NCI-H2107 (cell line): ENCODE measurements around the gene BSN.

Source experiments
- DNase-seq: peaks from one replicate; lab custom pipeline; 2025; lab: John Stamatoyannopoulos, UW

BSN gene

DNA sequence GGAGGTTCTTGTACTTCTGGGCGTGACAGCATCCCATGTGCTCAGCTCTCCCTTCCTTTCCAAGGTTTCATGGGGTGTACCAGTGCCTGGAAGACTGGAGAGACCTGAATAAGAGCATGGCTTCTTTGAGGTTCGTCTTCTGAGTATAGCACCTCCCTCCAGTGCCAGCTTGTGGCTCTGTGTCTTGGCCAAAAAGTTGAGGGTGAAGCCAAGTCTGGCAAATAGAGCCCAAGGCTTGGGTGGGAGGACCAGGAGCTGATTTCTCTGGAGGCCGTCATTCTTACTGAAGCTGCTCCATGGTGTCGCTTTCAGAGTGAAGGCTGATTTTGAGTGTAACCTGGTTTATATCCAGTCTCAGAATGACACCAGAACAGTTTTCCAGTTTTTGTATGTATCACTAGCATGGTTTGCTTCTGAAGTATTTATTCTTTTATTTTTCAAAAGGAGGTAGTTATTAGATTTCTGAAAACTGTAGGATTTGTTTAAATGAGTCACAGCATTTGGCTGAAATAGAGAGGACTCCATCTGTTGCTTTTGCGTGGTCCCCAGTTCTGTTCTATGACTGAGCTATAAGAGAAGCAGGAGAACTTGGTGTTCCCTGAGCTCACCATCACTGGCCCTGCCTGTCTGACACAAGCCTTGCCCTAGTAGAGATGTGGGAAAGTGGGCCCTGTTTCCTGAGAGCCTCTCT is 47.2 kb downstream of the BSN start:
- DNase-seq, result no peak

DNA sequence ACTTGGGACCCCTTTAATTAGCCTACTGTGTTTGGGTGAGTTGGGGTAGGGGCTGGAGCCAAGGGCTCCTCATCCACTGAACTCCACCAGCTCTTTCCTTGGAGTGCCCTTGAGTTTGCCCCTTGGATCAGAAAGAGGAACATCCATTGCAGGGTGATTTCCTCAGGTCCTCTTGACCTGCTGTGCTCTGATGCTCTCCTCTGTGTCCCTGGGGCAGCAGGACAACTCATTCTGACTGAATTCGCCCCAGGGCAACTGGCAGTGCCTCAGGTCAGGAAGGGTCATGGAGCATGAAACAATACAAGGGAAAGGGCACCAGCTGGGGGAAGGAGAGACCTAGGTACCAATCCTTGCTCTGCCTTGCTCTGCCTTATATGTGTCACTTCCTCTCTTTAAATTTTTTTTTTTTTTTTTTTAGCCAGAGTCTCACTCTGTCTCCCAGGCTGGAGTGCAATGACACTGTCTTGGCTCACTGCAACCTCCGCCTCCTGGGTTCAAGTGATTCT is 47.8 kb downstream of the BSN start:
- no peak for DNase-seq

DNA sequence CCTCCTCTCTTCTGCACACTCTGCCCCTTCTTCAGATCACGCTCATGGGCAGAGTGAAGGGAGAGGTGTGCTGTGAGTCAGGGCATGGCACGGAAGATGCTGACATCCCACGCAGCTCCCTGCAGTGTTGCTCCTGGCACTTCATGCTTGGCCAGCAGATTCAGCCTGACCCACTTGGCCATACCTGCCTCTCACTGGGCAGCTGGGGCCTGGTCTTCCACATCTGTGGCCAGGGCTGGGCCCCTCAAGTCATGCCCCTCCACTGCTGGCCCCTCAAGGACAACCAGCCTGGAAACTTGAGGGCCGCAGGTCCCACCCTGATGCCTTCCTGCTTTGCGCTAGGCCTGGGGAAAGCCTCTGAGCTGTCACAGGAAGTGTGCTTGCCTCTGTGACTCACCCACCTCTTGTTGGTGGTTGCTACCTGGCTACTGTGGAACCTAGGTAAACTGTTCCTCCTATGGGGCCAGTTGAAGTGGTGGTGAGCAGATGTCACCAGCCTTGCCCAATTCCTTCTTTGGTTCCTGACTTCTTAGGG is 48.7 kb downstream of the BSN start:
- no peak for DNase-seq

DNA sequence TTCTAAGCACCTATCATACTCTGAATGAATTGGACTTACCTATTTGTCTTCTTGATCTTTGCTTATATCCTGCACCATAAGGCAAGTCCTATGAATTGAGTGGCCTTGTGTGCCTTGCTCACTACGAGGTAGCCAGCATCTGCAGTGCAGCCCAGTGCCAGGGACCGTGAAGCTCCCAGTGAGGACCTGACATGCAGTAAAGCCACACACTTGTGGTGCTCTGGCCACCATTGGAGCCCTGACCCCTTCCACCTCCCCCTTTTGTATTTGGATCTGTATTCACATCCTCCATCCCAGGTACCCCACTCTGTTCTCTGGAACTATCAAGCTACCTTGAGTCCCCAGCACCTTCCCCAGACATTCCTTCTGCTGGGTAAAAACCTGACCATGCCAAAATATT is 52.1 kb downstream of the BSN start:
- no peak for DNase-seq

DNA sequence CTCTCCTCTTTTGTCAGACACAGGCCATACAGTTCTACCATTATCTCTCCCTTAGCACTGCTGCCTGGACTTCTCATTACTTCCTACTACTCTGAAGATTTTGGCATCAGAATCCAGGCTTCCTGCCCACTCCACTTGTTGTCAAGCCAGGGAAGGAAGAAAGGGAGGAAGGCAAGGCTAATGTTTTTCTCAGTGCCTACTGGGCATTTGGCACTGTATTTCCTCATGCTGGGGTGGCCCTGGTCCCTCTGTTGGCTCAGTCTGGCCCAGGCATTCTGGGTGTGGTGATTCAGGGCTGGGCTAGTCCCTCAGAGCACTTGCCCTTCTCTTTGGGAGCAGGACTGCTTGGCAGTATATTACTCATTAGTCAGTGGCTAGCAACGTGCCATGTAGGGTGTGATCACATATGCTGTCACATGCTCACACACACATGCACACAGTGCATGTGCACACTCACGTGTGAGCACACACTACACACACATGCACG is 52.9 kb downstream of the BSN start:
- no peak for DNase-seq

DNA sequence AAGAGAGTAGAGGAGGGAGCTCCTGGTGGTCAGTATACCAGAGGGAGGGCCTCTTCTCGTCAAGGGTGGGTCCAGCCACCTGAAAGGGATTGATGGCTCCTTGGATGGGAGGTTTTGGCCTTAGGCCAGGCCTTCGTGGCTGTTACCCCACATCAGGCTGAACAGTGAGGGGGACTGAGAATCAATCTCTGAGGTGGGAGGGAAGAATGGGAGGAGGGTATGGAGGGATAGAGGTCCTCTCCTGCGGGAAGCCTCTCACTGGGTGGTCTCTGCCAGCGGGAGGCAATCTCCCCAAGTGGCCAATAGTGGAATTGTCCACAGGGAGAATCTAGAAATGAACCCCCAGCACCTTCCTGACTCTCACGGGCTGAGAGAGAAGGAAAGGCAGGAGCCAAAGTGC is 53.5 kb downstream of the BSN start:
- no peak for DNase-seq

DNA sequence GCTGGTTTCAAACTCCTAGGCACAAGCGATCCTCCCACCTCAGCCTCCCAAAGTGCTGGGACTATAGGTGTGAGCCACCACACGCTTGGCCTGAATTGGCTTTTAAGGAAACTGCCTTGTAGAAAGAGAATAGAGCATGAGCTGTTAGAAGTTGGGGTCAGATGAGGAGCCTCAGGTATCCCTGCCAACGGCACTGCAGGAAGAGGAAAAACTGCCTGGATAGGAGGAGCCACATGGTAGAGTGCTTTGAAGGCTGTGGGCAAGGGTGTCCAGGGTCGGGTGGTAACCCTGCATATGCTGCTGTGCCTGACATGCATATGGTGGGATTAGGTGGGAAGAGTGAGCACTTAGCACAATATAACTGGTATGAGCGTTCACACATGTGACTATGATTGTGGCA is 55.0 kb downstream of the BSN start:
- no peak for DNase-seq

DNA sequence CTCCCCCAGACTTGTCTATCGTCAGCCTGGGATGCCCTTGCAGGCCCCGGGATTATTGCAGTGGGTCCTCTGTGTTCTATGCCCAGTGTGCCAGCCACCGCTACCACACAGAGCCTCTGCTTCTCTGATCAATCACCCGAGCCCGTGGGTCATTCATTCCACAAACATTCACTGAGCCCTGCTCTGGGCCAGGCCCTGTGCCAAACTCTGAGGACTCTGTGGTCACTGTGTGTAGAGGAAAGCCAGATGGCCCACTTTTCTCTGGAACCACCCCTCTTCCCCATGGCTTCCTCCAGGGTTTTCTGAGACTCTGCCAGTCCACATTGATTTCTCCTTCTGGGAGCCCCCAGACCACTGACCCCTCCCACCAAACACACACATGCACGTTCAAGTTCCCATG is 55.5 kb downstream of the BSN start:
- DNase-seq, result no peak

DNA sequence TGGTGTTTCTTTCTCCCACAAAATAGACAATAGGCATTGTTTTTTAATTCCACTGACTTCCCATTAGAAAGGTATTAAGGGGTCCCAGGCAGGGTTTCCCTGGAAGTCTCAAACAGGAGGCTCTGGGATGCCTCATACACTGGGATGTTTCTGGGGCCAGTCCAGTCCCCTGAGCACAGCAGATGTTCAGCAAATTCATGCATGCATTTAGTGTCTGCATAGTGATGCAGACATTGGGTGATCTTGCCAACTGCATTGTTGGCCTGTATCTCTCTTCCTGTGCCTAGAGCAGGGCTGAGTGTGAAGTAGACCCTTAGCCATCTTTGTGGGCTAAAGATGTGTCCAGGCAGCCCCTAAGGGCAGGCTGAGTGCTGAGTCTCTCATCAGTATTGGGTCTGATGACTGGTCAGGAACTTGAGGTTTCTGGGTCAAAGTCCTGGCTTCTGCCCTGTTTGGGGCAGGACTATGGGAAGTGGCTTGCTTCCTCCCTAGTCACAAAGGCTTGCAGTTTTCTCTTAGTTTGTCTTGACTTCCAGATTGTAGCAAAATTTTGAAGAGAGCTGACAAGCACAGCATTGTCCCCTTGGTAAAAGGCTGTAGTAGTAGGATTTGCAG is 56.5 kb downstream of the BSN start:
- no peak for DNase-seq

DNA sequence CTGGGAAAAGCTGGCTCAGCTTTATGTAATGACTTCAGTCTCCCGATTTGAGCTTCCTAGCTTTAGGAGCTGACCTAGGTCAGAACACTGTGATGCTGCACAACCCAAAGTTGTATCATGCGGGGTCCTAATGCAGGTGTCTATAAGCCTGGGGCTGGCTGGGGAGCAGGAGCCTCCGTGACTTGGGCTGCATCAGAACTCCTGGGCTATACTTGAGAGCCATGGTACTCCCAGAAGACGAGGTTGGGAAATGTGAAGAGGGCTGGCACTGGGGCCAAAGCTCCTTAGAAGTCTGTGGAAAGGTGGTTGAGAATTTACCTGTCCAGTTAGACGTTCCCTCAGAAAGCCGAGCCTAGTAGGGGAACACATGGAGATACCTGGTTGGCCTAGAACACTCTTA is 57.0 kb downstream of the BSN start:
- no peak for DNase-seq

DNA sequence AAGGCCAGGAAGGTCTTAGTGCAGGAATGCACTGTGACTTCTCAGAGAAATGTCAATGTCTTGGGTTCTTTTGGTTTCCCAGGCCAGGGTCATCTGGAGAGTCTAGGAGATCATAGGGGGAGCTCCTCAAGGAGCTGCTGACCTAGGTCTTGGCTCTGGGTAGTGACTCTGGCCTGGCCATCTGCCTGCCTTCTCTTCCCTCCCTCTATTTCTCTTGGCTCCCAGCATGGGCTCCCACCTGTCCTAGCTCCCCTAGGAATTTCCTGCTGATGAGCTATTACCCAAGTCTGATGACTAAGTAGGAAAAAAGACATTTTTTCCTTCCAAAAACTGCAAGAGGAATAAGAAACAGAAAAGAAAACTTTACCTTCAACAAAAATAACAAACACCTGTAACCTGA is 57.4 kb downstream of the BSN start:
- DNase-seq, result no peak

DNA sequence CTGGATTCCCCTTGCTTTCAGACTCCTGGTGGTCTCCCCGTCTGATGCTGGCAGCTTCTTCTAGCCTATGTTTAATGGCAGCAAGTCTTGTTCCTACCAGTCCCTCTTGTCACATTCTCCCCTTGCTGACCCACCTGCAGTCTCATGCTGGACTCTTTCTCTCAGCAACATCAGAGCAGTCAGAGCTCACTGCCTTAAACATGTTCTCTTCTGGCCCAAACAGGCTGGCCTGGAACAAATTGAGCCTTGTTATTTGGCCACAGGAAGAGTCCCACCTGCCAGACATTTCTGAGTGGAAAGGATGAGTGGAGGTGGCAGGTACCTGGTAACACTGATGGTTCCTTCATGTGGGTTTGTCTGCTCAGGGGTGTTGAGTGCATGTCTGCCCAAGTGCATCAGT is 60.7 kb downstream of the BSN start:
- no peak for DNase-seq

DNA sequence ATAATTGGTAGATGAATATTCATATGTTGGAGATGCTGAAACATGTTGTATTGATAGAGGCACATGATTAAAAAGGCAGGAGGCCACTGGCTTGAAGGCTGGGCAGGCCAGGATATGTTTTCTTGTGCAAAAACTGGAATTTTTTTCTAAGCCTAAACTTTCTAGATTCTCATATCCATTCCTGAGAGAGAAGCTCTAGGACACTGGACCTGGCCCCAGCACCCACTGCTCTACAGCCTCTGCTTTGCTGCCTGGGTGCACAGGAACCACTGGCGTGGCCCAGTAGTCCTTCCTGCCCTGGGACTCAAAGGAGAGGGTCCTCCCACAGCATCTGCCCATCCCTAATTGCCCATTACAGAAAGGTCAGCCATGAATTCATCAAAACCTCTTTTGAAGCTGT is 61.8 kb downstream of the BSN start:
- DNase-seq, result no peak

DNA sequence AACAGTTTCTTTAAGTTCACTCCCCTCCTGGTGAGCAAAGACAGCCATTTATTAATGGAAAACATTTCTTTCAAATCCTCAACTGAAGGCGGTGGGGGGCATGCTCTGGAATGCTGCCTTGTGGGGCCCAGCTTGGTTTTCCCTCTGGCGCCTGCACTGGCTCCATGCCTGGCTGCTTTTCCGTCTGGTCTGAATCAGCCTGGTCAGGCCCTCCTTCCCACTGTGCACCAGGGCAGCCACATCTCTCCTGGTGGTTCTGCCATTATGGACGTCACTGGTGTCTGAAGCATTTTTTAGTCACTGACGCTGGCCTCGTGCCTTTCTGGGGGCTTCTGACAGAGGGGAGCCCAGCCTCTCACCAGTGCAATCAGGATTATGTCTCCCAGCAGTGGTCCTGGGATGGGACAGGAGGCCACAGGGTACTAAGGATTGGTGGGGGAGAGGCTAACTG is 62.2 kb downstream of the BSN start:
- DNase-seq, result no peak

DNA sequence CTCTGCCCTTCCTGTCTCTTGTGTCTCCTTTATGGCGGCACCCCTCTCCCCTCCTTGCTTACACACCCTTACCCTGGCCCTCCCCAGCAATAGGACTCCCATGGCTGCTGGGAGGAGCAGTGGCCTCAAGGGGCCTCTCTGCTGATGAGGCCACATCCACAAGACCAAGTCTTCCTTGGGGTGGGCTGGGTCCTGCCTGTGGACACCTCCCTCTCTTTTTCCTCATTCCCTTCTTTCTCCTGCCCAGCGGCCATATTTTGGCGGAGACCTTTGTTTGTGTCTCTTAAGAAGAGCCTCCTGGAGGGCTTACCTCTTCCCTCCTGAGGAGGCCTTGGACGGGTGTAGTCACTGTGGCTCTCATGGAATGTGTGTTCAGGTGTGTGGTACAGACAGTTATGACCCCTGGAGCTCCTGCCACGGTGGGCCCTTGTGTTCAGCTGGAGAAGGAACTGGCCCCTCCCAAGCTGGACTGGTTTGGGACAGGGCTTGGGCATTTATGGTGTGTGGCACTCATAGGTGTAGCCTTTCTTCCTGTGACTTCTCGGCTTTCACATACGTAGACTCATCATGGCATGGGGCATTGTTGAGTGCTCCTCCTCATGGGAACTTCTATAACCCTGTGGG is 63.2 kb downstream of the BSN start:
- DNase-seq, result no peak

DNA sequence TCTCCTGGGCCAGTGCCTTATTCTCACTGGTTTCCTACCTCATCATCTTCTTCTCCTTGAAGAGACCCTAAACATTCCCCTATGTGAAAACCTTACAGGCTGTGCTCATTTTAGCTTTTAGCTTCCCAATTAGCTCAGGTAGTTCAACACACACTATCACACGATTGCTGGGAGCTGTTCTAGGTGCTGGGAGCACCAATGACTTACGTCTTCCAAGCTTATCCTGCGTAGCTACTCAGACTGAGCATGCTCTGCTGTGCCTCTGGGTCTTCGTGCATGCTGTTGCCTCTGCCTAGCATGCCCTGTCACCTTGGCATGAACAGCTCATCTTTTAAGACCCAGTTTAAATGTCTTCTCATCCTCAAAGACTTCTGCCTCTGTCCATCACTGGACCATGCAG is 64.1 kb downstream of the BSN start:
- no peak for DNase-seq

DNA sequence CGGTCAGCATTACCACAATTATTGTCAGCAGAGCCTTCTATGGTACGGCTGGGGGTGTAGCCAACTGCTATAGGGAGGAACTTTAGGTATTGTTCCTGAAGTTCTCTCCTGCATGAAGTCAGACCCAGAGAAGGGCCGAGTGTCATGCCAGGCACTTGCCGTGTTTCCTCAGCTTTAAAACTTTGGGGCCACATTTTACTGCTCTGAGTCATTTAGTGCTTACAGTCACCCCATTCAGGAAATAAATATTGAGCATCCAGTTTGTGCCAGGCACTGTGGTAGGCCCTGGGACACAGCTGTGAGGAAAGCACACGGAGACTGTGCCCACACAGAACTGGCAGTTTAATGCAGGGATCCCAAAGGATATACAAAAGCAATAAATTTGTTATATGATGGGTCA is 65.4 kb downstream of the BSN start:
- DNase-seq, result no peak

DNA sequence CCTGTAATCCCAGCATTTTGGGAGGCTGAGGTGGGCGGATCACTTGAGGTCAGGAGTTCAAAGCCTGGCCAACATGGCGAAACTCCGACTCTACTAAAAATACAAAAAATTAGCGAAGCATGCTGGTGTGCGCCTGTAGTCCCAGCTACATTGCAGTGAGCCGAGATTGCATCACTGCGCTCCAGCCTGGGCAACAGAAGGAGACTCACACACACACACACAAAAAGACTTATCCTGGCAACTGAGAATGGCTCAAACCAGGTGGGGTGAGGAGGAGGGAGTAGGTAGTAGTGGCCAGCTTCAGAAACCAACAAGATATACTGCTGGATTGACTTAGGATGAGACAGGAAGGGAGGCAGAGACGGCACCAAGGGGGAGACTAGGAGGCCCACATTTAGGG is 66.5 kb downstream of the BSN start:
- DNase-seq, result no peak

DNA sequence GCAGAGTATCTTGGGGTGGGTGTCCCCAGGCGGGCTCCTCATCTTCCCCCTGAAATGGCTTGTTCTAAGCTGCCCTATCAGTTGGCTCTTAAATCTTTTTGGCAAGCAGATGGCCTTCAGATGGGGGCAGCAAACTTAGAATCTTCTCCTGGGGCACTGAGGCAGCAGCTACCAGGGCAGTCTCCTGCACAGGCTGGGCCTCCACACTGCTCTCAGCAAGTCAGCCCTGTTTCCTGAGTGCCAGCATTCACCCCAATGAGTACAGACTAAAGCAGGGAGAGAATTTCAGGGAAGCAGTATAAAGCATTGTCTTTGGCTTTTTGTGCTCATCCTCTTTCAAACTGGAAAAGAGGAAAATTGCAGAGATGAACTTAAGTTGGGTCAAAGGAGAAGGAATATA is 68.8 kb downstream of the BSN start:
- no peak for DNase-seq

DNA sequence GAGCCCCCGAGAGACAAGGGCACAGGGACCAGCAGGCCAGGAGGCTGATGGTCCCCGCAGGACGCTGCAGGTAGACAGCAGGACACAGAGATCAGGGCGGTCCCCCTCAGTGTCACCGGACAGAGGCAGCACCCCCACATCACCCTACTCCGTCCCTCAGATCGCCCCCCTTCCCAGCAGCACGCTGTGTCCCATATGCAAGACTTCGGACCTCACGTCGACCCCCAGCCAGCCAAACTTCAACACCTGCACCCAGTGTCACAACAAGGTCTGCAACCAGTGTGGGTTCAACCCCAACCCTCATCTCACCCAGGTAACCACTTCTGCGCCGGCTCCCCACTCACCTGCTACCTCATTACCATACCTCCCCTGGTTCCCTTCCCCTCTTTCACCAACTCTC is 70.8 kb downstream of the BSN start:
- no peak for DNase-seq

DNA sequence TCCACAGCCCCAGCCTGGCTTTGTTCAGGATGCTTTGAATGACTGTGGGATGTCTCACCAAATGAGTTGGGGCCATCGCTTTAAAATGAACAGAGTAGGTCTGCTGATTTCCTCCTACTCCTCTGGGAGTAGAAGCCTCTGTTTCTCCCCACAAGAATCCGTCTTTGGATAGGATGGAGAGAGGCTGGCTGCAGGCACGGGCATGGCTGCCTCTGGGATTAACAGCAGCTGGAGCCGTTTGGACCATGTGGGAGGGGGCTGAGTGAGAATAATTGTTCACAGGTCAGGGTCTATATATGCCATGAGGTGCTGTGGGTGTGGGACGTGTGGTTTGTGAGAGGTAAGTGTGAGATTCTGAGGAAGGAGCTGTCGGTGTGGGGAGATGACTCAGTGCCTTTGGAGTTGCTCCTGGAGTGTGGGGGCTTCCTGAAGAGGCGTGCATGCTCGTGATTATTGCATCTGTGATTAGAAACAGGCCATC is 71.9 kb downstream of the BSN start:
- no peak for DNase-seq

DNA sequence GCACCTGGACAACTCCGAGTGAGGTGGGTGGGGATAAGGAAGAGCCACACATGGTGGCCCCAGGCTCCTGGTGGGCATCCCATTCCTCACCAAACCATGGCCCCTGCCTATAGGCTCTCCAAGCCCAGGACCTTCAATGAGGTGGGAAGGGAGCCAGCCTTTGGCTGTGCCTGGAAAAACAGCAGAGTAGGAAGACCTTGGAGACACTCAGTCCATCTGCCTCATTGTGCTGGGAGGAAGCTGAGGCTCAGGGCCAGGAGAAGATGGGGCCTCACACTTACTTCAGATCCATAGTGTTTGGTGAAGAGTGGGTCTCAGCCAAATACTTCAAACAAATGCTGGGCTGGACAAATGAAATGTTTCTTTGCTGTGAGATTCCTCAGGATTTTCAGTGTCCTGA is 72.5 kb downstream of the BSN start:
- no peak for DNase-seq

DNA sequence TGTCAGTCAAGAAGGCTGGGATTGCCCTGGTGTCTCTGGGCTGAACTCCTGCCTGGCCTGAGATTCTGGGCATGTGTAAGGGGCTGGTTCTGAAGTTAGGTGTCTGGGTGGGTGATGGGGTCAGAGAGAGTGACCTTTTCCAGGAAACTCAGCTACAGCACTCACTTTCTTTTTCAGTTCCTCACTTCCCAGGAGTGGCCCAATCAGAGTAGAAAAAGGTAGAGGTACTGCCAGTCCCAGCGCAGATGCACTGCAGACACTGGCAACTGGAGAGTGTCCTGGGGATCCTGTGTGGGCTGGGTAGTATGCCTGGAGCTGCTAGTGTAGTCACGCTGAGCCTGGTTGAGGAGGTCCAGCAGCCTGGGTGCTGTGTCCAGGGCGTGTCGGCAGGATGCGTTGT is 73.4 kb downstream of the BSN start:
- DNase-seq, result no peak
